OCI-LY7 (cell line): ENCODE measurements around the gene SLC25A45.

Experiments
- EZH2phosphoT487 ChIP-seq: fragments of 200-600 bp; sonication (generic); IDR thresholded peaks from 2 replicates; pipeline ENCODE4 v1.6.1; 2018; ENCODE audit warnings: low read depth, borderline replicate concordance, mild to moderate bottlenecking, mixed run types, antibody characterized with exemption, low read length, moderate library complexity, mixed read lengths
- TF ChIP-seq, protein P1 (sequence below): fragments of 200-600 bp; sonication (generic); conservative IDR thresholded peaks from 2 replicates; pipeline ENCODE4 v1.5.1; 2014; ENCODE audit warnings: mild to moderate bottlenecking, antibody characterized with exemption, low read length, moderate library complexity, mixed read lengths

DNA sequence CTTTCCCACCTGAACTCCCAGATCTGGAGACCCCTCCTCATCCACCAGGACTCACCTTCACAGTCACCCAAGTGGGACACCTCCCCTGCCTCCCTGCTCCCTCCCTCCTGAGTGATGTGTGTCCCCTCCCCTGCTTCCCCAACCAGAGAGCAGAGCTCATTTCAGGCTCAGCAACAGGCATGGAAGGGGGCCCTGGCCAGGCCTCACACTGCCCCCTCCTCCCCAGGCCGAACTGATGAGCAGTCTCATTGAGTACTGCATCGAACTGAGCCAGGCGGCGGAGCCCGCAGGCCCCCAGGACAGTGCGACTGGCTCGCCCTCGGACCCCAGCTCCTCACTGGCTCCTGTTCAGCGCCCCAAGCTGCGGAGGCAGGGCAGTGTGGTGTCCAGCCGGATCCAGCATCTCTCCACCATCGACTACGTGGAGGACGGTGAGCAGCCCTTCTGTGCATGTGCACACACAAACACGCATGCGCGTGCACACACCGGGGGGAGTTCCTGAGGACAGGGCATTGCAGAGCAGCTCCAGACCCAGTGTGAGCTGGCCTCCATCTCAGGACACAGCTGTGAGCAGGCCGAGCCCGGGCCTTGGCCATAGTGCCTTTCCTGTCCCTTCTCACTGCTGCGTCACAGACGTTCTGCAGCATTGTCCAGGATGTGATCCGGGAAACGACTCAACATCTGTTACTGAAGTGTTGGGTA lies 22.3 kb upstream of the SLC25A45 start:
- TF ChIP-seq, protein P1, sequence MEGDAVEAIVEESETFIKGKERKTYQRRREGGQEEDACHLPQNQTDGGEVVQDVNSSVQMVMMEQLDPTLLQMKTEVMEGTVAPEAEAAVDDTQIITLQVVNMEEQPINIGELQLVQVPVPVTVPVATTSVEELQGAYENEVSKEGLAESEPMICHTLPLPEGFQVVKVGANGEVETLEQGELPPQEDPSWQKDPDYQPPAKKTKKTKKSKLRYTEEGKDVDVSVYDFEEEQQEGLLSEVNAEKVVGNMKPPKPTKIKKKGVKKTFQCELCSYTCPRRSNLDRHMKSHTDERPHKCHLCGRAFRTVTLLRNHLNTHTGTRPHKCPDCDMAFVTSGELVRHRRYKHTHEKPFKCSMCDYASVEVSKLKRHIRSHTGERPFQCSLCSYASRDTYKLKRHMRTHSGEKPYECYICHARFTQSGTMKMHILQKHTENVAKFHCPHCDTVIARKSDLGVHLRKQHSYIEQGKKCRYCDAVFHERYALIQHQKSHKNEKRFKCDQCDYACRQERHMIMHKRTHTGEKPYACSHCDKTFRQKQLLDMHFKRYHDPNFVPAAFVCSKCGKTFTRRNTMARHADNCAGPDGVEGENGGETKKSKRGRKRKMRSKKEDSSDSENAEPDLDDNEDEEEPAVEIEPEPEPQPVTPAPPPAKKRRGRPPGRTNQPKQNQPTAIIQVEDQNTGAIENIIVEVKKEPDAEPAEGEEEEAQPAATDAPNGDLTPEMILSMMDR = no peak
- TF ChIP-seq EZH2phosphoT487 = no peak
